ENCODE results near the gene POR. TPM values are rescaled to one million over a fixed set of nuclear protein-coding genes. Genes with fewer than 3 reads are reported as not detected.

The POR gene
- total RNA-seq, 1 donor from 2014 or later: 54.7 TPM

DNA sequence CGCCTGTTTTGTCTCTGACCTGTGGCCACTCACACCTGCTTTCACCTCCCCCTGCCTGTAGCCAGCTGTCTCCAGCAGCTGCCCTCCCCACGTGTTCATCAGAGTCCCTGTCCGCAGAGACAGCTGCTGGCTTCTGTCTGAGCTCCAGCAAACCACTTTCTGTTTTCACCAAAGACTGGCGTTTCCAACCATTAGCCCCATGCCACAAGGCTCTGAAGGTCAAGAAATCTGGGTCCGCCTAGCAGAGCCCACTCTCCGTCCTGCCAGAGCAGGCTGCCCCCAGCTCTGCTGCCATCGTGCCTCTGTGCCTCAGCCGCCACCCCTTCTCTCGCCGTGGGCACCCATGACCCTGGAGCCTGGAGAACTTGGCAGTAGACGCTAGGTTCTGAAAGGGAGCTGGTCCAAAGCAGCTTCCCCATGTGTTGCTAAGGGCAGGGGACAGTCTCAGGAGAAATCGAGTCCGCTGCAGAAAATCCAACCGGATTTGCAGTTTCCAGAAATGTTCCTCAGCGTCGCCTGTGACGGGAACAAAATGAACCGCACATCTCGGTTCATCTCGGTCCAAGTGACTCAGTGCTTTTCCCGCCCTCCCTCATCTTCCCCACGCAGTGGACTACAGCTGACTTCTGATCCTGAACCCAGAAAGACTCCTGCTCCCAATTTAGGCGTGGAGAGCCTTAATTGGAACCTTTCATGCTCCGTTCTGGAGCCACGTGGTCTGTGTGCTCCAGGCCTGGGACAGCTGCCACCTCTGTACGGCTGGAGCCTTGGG is 51.4 kb downstream of the POR start:
- ATAC-seq (ENCODE audit: poor library complexity) (peak; percentile 73), DNase-seq (peak; percentile 74)
- intact Hi-C loops (cut with DNase I): no loop called here

DNA sequence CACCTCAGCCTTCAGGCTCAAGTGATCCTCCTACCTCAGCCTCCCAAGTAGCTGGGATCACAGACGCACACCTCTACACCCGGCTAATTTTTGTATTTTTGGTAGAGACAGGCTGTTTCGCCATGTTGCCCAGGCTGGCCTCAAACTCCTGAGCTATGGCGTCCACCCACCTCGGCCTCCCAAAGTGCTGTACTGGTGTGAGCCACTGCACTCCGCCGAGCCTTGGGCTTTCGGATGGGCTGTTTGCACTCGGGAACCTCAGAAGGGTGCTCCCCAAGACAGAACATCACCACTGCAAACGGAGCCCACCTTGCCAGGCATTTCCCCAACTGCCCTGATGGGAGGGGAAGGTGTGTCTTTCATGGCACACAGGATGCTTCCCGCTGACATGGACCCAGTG is 52.1 kb downstream of the POR start:
- ATAC-seq (ENCODE audit: poor library complexity): no peak
- DNase-seq: peak; percentile 44
- intact Hi-C loops (cut with DNase I): no loop called here

DNA sequence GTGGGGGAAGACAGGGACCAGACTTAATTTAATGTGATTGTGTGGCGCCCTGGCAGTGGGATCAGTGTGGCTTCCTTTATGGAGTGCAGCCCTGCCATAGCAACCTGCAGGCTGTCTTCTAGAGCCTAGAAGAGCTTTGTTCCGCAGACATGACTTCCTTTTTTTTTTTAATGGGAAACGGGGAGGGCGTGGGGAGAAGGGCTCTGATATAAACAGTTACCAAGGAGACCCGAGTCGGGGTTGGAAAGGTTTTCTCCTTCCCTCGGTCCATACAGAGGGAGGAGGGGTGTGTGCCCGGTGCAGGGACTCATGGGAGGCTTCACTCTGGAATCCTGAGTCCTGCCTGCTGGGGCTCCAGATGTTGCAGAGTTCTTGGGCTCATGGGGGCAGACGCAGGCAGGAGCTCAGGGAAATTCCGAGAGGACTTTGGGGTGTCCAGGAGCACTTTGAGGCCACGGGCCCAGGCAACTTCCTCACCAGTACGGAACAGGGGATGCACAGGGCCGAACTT is 52.6 kb downstream of the POR start:
- DNase-seq: no peak
- intact Hi-C loops (cut with DNase I): no loop called here
- ATAC-seq (ENCODE audit: poor library complexity): peak; percentile 14

DNA sequence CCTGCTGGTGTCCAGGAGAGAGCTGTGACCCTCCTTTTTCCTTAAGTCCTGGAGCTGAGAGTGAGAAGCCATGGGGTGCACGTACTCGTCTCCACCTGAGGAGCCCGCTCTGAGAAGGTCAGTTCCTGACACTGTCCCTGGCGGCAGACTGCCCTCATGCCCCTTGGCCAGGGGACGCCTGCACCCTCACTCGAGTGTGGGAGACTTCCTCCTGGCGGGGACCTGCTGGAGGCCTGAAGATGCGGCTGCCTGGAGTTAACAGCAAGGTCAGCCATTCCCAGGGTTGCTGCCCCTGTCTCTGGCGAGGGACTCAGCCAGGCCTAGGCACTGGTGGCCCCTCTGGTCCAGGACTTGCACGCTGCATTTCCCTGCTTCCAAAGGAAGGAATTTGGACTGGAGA is 53.1 kb downstream of the POR start:
- no peak for ATAC-seq (ENCODE audit: poor library complexity)
- intact Hi-C loops (cut with DNase I): no loop called here

DNA sequence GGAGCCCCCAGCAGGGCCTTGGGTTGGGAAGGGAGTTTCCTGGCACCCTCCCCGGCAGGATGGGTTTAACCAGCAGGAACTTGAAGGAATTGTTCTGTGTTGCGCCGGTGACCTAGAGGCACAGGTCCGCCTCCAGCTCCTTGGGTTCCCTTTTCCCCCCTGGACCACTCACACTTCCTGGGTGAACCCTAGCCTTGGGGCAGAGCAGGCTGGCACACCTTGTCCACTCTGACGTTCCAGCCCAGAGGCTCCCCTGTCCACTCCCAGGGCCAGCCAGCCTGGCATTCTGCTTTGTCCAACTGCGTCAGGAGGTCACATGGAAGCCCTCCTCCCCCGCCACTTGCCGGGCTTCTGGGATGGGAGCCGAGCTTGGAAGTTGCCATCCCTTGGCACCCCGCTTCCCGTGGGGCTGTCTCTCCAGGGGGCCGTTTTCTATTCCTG is 53.6 kb downstream of the POR start:
- no peak for DNase-seq
- ATAC-seq (ENCODE audit: poor library complexity): no peak
- intact Hi-C loops (cut with DNase I): no loop called here

More for the DNA sequence above, 53.1 kb downstream of the POR start:
- DNase-seq: no peak

DNA sequence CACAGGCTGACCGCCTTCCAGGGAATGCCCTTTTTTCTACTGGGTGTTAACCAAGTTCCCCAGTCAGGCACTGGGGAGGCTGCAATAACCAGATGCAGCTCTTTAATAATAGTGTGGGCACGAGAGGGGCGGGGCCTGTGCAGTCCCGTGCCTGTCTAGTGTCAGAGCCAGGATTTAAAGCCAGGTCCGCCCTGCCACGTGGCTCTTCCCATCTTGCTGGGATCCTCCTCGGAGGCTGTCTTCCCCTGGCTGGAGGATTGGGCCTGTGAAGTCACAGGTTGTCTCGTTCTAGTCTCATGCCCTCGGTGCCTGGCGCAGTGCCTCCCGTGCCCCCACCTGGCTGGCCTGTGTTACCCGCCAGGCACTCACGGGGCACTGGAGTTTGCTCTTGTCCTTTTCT is 54.2 kb downstream of the POR start:
- ATAC-seq (ENCODE audit: poor library complexity): no peak
- DNase-seq: no peak
- intact Hi-C loops (cut with DNase I): no loop called here

DNA sequence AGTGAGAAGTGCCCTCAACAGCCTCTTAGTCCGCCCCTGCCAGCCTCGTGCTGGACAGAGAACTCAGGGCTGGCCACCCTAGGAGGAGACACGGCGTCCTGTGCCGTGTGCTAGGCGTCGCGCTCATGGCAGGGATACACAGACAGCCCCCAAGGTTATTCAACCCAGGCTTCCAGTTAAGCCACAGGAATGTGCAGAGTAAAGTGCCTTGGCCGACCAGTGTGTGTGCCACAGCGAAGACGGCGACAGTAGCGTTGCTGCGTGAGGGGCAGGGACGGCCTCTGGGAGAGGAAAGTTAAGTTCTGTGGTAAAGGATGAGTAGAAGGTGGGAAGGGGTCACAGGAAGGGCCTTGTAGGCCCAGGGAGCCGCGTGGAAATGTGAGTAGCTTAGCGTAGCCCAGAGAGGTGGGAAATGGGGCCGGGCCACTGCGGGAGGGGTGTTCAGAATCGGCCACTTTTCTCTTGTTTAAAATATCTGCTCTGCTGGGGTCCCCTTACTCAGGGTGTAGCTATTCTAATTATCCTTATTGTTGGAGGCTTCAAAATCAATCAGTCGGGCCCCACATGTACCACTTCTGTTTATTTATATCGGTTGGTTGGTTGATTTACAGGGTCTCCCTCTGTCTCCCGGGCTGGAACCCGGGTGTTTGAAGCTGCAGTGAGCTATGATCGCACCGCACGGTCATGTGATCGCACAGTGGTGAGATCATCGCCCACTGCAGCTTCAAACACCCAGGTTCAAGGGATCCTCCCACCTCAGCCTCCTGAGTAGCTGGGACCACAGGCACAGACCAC is 54.9 kb downstream of the POR start:
- intact Hi-C loops (cut with DNase I): no loop called here
- DNase-seq: no peak
- ATAC-seq (ENCODE audit: poor library complexity): no peak

DNA sequence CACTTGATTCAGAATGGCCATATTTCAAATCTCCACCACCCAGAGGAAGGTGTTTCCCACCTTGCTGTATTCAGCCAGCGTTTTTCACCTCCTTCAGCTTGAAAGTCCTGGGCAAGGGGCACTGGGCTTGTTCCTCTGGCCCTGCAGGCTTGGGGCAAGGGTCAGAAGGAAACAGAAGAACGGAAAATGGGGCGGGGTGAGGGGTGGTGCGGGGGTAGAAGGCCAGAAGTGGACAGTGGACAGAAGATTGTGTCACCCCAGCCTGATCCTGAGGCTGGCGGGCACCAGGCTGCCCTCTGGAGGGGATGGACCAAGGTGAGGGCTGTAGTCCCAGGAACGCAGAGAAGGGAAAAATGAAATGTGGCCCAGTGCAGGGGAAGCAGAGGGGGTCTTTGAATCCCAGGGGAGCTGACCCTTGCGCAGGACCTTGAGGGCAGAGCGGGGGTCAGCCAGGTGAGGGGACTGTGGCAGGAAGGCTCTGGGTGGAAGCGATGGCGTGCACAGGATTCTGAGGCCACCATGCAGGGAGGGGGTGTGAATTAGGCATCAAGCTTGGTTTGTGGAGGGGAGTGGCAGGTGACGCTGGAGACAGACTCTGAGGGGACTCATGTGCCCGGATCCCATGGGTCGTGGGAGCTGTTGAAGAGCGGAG is 56.5 kb downstream of the POR start:
- DNase-seq: no peak
- ATAC-seq (ENCODE audit: poor library complexity): no peak
- intact Hi-C loops (cut with DNase I): no loop called here

DNA sequence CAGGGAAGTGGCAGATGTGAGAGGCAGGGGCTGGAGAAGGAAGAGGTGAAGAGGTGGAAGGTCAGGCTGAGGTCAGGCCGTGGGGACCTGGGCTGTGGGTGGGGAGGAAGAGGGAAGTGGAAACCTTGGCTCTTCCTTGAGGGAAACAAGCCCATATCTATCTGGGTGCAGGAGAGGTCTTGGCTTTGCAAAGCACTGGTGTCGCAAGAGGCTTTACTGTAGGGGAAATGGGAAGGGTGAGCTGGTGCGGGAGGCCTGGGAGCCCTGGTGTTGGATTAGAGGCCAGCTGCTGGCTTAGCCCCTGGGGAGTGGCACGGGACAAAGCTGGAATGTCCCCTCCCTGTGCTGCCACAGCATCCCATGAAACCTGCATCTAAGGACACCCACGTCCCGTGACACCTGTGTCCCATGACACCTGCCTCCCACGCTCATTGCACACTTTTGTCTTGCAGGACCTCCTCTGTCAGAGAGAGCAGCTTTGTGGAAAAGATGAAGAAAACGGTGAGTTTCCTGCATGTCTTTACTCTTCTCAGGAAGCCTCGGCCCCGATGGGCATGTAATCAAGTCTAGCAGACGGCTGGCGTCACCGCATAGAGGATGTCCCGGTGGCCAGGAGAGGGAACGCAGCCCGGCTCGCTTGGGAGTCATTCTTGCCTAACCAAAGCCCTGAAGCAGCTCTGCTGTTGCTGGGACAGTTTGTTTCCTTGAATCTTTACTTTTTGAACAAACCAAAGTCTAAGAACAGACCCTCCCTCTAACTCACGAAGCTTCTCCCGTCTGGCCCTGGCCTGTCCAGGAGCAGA is 57.2 kb downstream of the POR start:
- DNase-seq (peak; percentile 88), ATAC-seq (ENCODE audit: poor library complexity) (peak; percentile 71)

DNA sequence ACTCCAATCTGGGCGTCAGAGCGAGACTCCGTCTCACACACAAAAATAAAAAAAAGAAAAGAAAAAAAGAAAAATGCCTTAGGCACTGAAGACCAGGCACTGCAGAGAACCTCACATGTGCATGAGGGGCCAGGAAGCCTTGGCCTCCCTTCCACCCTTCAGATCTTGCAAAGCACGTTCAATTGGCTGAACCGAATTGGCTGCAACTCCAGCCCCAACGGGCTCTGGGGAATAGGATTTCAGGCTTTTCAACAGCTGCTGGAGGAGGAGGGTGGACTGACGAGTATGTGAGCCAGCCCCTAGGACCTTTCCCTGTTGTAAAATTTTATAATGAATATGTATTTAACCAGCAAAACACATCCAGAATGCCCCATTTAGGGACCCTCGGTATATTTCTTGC is 62.8 kb downstream of the POR start:
- DNase-seq (peak; percentile 78), ATAC-seq (ENCODE audit: poor library complexity) (peak; percentile 55)
- intact Hi-C loops (cut with DNase I): no loop called here

More for the DNA sequence above, 57.2 kb downstream of the POR start:
- intact Hi-C loops (cut with DNase I): no loop called here

DNA sequence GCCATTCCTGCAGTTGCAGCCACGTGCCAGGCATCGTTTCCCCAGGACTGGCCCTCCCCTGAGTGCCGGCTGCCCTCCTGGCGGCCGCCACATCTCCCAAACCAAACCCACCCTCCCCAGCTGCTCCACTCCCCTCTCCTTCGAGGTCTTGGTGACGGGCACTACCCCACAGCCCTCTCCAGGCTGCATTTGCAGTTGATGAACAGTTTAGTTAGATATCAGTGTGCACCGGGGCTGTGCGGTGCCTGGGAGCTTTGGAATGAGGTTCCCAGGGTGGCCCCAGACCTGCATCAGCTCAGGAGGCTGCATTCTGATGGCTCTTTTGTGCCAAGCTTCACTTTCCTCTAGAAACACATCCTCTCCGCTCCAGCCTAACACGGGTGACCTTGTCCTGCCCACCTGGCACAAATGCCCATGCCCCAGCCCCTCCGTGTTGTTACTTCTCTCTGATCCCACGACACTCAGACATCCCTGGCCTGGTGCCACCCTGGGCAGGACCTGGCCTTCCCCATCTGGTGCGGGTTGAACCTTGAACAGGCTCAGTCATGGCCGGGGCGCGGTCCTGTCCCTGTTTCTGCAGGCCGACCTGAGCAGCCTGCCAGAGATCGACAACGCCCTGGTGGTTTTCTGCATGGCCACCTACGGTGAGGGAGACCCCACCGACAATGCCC is 64.9 kb downstream of the POR start:
- DNase-seq (peak; percentile 64), ATAC-seq (ENCODE audit: poor library complexity) (peak; percentile 9)
- intact Hi-C loops (cut with DNase I): no loop called here

DNA sequence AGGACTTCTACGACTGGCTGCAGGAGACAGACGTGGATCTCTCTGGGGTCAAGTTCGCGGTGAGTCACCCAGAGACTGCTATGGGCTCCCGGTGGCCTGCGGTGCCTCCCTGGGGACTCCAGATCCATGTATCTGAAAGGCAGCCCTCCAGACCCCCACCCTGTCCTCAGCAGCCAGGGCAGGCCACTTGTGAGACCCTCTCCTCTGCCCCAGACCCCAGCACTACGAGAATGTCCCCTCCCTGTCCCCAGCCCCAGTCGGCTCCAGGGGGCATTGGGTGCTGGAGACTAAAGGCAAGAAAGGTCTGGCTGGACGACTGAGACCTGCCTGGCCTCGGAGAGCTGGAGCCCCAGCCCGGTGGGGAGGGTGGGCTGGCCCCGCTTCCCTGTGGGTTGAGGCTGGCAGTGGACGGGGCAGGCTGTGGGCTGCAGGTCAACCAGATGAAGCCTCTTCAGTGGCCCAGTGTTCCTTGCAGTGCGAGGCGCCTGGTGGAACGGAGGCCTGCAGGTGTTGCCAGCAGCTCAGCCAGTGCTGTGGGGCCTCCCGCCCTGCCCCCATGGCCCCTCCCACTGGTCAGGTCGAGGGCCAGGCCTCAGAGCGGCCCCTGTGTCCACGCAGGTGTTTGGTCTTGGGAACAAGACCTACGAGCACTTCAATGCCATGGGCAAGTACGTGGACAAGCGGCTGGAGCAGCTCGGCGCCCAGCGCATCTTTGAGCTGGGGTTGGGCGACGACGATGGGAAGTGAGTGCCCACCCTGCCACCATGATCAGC is 65.7 kb downstream of the POR start:
- intact Hi-C loops (cut with DNase I): no loop called here
- peak; percentile 45 for DNase-seq
- no peak for ATAC-seq (ENCODE audit: poor library complexity)

DNA sequence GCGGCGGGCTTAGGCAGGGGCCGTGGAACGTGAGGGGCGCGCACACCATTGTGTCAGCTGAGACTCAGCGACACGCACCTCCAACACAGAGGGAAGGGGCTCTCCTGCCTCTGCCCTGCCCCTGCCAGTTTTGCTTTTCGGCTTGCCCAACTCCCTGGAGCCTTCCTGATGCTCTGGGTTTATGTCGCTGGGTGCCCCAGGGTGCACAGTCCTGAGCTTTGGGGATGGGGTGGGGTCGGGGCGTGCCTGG is 66.2 kb downstream of the POR start:
- ATAC-seq (ENCODE audit: poor library complexity) (no peak), DNase-seq (peak; percentile 37)
- intact Hi-C loops (cut with DNase I): no loop called here

DNA sequence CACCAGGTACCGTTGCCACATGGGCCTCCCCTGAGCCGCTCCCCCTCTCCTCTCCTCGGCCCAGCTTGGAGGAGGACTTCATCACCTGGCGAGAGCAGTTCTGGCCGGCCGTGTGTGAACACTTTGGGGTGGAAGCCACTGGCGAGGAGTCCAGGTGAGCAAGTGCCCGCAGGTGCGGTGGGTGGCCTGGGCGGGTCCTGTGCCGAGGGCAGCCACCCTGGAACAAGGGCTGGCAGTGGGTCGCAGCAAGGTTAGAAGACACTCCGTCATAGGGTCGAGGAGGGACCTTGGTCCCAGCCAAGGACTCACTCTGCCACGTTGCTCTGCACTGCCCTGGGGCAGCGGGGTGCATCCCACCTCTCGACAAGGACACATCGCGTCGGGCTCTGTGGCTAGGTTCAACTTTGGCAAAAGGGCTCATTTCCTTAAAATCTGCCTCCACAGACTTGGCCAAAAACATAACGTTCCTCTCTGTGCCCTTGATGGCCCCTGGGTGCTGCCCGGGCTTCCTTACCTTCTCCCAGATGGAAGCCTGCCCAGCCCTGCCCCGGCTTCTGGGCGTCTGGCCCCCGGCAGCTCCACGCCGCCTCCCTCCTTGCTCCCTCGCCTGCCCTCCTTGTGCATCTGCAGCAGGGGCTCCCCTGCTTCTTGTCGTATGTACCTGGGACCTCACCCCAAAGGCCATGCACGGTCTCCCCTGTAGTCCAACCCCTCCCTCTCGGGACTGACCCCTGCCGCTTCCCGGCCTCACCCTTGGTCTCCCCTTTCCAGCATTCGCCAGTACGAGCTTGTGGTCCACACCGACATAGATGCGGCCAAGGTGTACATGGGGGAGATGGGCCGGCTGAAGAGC is 66.7 kb downstream of the POR start:
- ATAC-seq (ENCODE audit: poor library complexity) (no peak), DNase-seq (peak; percentile 43)
- intact Hi-C loops (cut with DNase I): no loop called here

DNA sequence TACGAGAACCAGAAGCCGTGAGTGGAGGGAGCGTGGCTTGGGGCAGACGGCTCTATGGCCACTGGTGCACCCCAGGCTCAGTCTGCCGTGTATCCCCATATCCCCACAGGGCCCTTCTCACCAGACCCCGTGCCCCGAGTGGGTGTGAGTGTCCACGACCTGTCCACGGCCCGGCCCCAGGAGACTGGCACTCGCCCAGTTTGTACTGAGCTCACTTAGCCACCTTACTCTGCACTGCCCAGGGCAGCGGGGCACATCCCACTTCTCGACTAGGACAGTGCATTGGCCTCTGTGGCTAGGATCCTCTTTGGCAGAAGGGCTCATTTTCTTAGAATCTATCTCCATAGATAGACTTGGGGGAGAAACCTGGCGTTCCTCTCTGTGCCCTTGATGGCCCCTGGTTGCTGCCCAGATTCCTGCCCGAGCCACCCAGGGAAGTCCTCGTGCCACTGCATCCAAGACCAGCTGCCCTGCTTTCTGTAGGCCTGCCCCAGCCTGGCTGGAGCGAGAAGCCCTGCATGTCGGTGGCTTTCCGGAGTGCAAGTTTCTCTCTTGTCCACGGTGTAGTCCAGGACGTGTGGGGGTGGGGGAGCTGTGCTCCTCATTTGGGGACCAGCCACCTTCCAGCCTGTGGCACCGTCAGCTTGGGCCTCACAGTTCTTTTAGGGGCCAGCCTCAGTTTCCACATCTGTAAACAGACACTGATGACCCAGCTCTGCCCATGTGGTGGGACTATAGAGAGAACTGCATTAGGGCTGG is 67.5 kb downstream of the POR start:
- DNase-seq (peak; percentile 44), ATAC-seq (ENCODE audit: poor library complexity) (no peak)
- intact Hi-C loops (cut with DNase I): no loop called here

DNA sequence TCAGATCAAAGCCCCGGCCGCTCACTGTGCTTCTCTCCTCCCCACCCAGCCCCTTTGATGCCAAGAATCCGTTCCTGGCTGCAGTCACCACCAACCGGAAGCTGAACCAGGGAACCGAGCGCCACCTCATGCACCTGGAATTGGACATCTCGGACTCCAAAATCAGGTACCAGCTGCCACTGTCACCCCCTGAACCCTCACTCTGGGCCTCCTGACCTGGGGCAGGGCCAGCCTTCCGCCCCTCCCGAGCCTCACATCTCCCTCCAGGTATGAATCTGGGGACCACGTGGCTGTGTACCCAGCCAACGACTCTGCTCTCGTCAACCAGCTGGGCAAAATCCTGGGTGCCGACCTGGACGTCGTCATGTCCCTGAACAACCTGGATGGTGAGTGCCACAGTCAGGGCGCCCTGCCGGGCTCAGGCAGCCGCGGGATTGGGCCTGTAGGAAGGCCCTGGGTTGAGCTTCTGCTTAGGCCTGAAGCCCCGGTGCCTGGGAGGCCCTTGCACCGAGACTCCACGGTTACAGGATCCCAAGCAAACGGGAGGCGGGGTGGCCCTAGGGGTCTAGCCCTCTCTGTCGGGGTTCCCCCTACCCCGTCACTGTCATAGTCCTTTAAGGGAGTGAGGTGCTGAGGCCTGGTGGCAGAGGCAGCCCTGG is 68.6 kb downstream of the POR start:
- peak; percentile 43 for DNase-seq
- no peak for ATAC-seq (ENCODE audit: poor library complexity)
- intact Hi-C loops (cut with DNase I): no loop called here
